Keratinocyte (primary cell): Measurements from ENCODE around the gene ABO.

Source experiments
- EZH2 ChIP-seq: IDR thresholded peaks from one replicate; pipeline ENCODE4 v1.6.1; 2012; ENCODE audit warnings: inconsistent platforms, mild to moderate bottlenecking, low read length, moderate library complexity
- TF ChIP-seq, protein P1 (sequence below), 3 experiments: IDR thresholded peaks in 1 of 3; conservative IDR thresholded peaks in 1 of 3; optimal IDR thresholded peaks in 1 of 3; 2 replicates in 2 of 3; 3 replicates in 1 of 3; pipeline versions ENCODE3 to v1.5.1; 2011; ENCODE audit warnings: low read length in 3 of 3, mild to moderate bottlenecking in 3 of 3, moderate library complexity in 2 of 3, control low read depth in 1 of 3, inconsistent platforms in 1 of 3; ENCODE audit not compliant: insufficient read depth in 2 of 3; ENCODE audit errors: extremely low read depth in 1 of 3

DNA sequence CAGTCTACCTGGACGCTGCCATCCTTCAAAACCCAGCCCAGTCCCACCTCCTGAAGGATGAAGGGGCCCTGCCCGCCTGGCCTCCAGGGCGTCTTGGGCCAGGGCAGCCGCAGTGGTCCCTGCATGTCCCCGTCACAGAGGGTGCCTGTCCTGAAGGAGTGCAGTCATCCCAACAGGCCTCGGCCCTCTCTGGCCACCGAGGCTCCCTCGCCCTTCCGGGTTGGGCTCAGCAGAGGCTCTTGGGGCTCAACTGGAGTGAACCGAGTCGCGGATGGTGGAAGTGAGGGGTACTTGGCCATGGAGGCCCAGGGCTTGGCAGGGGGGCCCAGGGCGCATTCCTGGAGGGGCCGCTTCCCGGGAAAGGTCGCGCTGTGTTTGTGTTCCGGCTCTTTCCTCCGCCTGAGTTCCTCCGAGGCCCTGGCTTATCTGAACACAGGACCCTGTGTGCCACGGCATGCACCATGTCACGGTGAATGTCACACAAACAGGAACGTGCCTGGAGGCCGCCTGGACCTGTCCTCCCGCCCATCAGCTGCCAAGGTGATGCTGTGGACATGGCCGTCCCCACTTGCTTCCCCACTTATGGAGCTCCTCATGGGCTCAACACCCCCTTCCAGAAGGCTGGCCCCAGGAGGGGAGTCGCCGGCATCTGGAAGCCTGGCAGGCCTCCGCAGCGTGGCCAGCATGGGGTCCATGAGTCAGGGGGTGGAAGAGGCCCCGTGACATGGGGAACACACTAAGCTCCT, 40.3 kb downstream of the ABO start:
- TF ChIP-seq, protein P1, sequence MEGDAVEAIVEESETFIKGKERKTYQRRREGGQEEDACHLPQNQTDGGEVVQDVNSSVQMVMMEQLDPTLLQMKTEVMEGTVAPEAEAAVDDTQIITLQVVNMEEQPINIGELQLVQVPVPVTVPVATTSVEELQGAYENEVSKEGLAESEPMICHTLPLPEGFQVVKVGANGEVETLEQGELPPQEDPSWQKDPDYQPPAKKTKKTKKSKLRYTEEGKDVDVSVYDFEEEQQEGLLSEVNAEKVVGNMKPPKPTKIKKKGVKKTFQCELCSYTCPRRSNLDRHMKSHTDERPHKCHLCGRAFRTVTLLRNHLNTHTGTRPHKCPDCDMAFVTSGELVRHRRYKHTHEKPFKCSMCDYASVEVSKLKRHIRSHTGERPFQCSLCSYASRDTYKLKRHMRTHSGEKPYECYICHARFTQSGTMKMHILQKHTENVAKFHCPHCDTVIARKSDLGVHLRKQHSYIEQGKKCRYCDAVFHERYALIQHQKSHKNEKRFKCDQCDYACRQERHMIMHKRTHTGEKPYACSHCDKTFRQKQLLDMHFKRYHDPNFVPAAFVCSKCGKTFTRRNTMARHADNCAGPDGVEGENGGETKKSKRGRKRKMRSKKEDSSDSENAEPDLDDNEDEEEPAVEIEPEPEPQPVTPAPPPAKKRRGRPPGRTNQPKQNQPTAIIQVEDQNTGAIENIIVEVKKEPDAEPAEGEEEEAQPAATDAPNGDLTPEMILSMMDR (optimal IDR thresholded peaks at IDR 0.05 in 1 of 3, IDR thresholded peaks at IDR 0.05 in 1 of 3, conservative IDR thresholded peaks at IDR 0.05 in 1 of 3; ENCODE audit: extremely low read depth in 1 of 3, insufficient read depth in 2 of 3, low read length in 3 of 3), result no peak
- no peak for TF ChIP-seq EZH2
